ENCODE measurements around the gene CHD5.

CHD5 gene

DNA sequence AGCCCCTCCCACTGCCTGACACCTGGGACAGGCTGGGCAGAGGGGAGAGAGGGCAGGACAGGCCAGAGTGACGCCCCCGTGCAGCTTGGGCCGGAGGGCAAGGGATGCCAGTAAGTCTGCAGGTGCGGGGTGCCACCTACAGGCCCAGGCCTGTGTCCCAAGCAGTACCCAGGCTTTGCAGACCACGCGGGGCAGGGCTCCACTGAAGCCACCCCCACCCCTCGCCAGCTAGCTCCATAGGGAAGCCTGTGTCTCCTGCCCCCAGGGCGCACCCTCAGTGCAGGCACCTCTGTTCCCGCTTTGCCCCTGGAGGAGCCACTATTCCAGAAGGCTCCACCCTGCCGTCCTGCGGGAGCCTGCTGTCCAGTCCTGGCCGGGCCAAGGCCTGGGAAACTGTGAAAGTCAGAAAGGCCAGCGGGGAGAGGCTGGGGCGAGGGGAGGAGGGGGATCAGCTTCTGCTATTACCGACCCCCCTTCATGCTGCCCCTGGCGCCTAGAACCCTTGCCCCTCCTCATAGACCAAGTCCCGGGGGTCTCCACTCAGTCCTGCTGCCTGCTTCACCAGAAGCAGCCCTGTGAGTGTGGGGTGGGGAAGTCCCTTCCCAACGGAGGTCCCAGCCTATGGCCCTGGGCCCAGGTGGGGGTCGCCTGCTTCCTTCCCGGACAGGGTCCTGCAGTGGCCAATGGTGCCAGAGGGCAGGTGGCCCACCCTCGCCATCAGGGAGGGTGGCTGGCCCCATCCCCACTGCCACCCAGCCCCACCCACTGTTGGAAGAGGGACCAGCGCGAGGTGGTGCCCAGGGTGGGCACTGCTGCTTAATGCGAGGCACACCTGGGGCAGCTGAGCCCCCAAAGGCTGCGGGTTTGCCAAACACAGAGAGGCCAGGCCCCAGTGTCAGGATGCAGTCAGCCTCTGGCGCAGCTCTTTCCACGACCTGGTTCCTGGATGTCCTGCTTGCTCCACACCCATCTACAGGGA, 80.0 kb downstream of the CHD5 start:
- no peak for DNase-seq (ENCODE audit: low spot score)

DNA sequence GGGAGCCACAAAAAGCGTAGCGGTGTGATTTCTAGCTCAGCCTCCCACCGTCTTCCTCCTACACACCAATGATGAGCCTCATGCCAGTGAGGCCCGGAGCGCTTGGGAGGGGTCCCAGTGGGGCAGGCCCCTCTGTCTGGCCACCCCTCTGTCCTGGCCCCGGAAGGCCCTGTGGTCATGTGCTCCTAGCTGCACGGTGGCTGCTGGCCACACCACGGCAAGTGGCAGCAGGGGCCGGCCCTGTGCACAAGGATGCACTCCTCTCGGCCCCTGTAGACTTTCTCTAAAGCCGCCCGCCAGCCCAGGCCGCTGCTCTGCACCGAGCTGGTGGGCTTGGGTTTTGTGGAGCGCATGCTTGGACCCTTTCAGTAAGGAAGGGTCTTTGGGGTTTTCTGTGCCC, 80.8 kb downstream of the CHD5 start:
- no peak for DNase-seq (ENCODE audit: low spot score)

DNA sequence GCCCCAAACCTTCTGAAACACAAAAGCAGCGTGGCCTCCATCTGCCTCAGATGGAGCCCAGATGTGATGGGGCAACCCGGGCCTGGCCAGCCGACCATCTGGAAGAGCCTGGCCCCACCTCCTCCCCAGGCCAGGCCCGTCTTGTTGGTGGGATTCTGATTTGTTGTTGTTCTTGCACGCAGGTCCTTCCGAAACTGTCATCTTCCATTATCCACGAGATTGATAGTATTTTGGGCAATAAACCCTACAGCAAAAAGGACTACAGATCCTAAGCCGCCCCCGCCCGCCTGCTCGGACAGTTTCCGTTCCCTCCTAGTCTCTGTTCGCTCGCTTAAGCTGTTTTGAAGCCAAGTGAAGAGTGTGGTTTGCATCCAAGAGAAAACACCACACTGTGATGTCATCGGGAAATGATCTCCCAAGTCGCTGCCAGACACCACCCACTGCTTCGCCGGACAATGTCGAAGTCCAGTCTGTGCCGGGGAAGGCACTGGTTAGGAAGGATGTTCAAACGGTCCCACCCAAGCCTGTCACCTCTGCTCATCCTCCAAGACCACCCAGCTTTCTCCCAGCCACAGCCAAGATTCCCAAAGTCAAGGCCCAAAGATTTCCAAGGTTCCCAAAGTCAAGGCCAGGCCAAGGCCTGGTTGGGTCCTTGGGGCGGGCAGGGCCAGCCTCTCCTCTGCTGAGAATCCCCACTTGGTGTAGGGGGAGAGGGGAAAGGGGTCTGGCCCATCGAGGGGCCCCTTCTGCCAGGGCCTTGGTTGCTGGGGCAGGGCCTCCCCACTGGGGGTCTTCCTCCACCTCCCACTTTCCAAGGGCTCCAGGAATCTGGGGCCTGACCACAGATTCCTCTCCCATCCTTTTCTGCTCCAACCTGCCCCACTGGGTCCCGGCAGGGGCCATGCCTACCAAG, 81.6 kb downstream of the CHD5 start:
- no peak for DNase-seq (ENCODE audit: low spot score)

DNA sequence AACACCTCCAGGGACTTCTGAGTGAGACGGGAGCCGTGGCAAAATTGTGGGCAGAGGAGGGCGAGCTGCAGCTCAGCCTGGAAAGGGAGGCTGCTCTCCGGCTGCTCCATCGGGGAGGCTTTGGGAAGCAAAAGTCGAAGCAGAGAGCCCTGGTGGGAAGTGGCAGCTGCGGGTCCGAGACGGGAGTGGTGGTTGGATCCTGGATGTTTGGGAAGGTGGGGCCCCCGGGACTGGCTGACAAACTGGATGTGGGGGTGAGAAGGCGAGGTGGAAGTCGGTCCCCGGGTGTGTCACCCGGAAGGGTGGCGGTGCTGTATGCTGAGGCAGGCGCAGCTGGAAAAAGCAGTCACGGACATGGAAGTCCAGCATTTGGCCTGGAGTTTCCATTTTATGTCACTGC, 82.3 kb downstream of the CHD5 start:
- no peak for DNase-seq (ENCODE audit: low spot score)

DNA sequence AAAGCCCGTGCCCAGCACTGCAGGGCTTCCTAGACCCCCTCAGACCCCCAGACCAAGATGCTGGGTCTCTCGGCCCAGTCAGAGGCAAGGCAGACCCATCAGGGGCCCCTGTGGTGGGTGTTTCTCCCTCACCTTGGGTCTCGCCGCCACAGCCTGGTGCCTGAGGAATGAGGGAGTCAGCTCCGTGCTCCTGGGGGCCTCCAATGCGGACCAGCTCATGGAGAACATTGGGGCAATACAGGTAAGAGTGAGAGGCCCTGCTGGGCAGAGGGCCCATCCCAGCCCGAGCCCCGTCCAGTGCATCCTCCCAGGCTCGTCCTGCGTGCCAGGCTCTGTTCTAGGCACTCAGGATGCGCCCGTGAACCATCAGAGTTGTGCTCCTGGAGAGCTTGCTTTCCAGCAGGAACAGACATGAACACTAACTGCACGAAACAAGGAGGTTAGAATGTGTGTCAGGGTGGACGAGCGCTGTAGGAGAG, 83.0 kb downstream of the CHD5 start:
- no peak for DNase-seq (ENCODE audit: low spot score)

DNA sequence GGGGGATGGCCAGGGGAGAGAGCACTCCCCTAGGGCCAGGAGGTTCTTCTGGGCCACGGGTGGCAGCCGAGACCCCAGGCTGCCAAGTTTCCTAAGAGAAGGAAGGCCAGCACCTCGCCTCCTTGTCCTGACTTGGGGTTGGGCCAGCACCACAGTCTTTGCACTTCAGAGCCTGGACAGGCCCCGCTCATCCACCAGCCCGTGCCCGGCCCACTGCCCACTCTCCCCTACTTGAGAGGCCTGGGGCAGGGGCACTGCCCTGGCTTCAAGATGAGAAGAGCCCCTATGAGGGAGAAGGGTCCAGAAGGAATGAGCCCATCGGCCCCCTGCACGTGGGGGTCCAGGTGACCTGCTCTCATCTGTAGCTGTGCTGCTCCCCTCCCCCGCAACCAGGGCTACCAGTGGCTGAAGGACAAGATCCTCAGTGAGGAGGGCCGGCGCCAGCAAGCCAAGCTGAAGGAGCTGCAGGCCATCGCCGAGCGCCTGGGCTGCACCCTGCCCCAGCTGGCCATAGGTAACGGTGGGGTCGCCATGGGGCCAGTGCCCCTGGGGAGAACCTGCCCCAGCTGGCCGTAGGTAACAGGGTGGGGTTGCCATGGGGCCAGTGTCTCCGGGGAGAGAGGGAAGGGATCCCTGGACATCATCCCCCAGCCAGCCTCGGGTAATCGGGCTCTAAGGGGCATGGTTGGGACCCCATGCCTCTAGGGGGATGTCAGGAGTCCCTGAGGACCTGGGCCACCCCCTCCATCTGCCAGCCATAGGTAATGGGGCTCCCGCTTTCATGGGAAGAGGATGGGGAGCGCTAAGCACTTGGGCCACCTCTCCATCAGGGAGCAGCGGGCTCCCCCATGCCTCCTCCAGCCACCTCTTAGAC, 83.6 kb downstream of the CHD5 start:
- no peak for DNase-seq (ENCODE audit: low spot score)

DNA sequence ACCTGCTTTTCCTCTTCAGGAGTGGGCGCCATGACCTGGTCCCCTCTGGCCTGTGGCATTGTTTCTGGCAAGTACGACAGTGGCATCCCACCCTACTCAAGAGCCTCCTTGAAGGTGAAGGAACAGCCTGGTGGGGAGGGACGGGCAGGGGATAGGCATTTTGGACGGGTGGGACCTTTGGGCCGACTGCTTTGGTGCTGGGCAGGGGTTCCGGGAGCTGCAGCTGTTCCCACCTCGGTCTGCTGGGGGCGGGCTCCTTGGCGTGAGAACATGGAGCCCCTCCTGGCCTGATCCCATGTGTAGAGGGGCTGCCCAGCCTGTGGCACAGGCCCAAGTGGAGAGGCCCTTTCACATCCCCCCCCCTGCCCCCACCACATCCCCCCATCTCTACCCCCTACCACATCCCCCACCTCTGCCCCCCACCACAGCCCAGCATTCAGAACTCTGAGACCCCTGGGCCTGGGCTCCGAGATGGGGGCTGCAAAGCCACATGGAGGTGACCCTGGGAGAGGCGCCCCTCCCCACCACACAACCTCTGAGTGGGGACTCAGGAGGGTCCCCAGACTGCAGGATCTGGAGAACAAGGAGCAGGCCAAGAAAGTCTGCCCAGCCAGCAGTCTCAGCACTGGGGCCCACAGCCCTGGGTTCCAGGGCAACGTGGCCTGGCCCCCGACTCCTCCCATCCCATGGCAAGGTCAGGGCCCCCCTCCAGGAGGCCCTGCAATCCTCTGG, 84.4 kb downstream of the CHD5 start:
- DNase-seq (ENCODE audit: low spot score): no peak

DNA sequence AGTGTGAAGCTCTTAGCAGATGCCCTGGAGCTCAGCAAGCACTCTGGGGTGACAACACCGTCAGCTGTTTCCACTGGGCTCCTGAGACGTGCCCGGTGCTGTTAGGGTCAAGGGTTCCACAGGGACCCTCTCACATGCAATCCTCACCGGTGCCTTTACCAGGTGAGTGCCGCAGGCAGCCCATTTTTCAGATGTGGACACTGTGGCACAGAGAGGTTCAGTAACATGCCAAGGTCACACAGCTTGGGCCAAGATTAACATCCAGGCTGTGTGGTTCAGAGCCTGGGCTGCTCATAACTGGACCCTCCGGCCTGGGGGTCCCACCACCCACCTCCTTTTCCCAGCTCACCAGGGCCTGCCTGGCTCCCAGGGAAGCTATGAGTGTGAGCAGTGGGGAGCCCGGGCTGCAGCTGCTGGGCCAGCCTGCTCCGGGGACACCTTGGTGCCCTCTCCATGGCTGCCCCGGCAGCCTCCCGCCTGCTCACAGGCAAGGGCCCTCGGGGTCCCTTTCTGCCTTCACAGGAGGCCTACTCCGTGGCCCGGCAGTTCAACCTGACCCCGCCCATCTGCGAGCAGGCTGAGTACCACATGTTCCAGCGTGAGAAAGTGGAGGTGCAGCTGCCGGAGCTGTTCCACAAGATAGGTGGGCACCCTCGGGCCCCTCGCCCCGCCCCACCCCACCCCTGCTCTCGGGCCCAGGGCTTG, 85.2 kb downstream of the CHD5 start:
- no peak for DNase-seq (ENCODE audit: low spot score)

DNA sequence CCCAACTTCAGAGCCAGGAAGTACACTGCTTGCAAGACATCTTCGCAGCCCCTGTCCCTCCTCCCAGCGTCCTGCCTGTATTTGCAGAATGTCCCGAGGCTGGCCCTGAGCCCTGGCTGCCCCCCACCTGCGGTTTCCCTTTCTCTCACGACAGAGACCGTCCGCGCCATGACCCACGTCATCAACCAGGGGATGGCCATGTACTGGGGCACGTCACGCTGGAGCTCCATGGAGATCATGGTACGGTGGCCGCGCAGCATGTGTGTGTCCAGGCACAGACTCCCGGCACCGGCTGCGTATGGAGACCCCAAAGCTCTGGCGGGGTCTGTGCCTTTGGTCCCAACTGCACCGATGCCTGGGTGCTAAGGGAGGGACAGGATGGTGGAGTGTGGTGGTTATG, 85.9 kb downstream of the CHD5 start:
- no peak for DNase-seq (ENCODE audit: low spot score)

DNA sequence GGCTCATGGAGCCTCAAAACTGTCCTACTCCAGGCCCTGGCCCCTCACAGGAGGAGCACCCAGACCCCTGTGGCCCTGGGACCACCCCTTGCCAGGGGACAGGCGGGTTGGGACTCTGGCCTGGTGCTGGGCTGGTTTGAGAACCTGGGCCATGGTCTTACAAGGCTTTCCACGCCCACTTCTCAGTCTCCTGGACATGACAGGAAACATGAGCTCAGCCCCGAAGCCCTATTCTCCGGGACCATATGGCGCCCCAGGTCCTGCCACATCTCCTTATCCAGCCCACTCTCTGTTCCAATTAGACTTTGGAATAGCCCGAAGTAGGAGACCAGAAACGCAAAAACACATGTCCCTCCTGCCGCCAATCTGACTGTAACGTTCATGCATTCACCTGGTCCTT, 86.5 kb downstream of the CHD5 start:
- DNase-seq (ENCODE audit: low spot score): no peak

DNA sequence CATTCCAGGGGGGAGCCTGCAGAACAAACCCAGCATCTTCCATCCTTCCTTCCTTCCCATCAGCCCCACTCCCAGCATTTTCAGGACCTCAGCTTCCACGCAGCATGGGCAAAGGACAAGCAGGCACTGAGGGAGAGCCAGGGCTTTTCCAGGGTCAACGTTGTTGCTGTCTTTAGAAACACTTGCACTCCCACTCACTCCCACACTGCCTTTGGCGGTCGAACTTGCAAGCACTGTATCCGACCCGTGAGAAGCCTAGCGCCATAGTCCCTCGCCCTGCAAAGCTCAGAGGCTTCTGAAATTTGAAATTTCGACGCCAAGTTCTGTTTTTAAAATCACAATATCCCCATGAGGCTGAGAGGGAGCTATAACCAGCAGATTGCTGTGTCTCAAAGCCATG, 87.0 kb downstream of the CHD5 start:
- DNase-seq (ENCODE audit: low spot score): no peak

DNA sequence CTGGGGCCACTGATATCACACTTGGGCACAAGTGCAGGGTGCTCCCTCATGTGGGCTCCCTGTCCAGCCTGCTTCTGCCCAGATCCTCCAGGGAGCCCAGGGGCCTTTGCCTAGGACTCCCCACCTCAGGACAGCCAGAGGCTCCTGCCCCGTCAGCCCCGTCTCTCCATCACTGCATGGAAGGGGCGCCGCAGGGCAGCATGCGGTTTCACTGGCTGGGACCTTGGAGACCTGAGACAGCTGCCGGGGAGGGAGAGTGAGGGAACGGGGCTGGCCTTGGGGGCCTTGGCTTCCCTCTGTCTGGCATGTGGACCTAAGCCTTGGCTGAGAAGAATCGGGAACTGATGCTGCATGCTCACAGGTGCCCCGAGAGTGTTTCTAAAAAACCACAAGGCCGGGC, 87.9 kb downstream of the CHD5 start:
- no peak for DNase-seq (ENCODE audit: low spot score)

DNA sequence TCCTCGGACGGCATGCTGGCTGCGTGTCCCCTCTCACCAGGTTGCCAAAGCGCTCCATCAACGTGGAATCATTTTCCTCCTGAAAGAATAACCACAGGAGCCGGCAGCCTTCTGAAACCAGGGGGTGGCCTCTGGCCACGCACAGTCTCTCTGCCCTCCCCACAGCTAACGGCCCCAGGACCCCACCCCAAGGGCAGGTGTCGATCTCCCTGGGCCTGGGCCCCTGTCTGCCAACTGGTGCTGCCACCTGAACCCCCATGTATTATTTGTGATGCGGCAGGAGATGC, 88.4 kb downstream of the CHD5 start:
- DNase-seq (ENCODE audit: low spot score): no peak

DNA sequence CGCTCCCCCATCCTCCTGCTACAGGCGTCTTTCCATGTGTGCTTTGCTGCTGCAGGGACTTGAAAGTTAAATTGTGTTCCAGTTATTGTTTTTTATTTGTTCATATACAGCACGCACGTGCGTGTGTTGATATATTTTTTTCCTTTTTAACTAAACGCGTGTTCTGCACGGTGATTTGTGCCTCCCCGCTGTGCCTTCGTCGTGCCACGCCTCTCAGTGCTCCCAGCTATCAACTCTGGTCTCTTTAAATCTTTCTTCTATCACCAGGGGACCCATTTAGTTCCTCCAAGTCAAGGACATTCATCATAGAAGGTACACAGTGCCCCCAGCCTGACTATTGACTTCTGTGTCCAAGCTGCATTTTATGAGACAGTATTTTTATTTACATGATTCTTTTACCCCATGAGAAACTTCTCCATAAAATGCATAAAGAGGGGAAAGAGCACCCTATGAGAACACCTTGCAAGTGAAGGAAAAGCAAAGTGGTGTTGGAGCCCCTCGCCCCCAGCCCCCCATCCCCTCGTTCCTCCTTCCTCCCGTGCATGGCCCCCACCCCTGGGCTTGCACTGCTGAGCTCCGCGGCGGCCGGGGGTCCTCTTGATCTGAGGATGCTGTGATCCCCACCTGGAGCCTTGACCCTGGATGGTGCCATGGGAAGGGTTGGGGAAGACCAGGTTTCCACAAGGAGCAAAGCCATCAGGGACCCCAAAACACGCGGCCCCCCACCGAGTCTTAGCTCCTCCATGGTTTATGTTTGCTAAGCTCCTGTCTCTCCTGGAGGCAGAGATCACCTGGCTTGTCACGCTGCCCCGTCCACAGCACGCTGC, 88.9 kb downstream of the CHD5 start:
- DNase-seq (ENCODE audit: low spot score): no peak

DNA sequence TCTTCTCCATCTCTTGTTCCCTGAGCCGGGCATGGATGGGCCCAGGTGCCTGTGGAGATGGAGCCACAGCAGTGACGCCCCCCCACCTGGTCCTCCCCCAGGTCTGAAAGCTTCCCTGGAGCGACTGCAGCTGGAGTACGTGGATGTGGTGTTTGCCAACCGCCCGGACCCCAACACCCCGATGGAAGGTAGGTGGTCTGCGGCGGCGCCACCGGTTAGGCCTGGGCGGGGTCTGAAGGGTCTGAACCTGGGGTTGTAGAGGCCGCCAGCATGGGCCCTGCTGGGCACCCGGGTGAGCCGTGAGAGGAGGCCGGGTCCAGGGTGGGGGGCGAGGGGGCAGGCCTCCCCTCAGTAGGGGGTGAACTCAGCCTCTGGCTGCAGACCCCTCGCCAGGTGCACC, 89.8 kb downstream of the CHD5 start:
- no peak for DNase-seq (ENCODE audit: low spot score)

DNA sequence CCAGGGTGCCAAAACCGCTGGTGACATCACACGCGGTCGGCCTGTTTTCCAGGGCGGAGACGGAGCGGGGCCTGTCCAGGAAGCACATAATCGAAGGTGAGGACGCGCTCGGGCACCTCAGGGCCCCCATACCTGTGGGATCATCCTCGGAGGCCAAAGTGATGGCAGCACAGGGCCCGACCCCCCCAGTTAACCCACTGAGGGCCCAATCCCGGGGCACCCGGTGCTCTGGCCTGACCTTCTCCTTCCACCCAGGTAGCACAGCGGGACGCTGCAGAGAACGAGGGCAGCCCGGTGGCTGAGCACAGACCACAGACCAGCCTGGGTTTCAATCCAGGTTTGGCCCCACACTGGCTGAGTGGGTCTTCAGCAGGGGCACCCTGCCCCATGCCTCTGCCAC, 91.2 kb downstream of the CHD5 start:
- DNase-seq (ENCODE audit: low spot score): no peak

DNA sequence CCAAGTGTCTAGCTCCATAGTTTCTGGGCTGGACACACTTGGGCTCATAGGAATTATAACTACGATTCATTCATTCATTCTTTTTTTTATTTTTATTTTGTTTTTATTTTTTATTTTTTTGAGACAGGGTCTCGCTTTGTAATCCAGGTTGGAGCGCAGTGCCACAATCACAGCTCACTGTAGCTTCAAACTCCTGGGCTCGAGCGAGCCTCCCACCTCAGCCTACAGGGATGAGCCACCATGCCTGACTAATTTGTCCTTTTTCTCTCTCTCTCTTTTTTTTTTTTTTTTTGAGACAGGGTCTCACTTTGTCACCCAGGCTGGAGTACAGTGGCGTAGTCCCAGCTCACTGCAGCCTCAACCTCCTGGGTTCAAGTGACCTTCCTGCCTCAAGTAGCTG, 92.2 kb downstream of the CHD5 start:
- DNase-seq (ENCODE audit: low spot score): no peak

DNA sequence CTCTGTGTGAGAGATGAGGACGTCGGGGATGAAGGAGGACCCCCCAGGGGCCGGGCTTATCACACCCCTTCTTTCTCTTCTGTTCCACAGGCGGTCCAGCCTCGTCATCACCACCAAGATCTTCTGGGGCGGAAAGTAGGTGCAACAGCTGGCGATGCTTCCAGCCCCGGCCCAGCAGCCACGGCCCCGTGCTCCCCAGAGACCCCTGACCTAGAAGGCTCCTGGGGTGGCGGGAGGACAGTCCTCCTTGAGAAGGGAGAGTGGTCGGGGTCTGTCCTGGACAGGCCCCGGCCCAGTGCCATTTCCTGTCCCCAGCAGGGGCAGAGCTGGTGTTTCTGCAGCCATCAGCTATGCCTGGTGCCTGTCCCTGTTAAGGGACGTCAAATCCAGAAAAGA, 92.7 kb downstream of the CHD5 start:
- DNase-seq (ENCODE audit: low spot score): no peak

DNA sequence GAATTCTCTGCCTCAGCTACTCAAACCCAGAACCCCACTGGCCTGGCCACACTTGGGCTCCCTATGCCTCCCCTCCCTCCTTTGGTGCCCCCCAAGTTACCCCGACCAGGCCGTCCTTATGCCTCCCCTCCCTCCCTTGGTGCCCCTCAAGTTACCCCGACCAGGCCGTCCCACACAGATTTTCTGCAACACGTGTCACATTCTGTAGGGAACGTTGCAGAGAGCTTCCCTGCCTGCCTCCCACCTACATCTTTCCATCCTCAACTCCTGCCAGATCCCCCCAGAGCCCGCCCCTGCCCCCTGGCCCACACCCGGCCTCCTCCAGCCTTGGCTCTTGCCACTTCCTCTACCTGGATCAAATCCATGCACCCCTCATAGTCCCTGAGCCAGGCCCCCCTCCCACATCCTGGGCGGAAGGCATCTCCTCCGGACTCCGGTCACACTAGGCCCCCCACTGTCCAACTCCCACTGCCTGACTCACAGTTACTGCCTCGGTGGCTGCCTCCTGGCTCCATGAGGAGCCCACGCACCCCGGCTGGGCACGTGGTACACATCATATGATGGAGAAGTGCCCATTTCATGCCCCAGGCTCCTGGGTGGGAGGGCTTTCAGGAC, 93.3 kb downstream of the CHD5 start:
- DNase-seq (ENCODE audit: low spot score): no peak
